Activated naive CD4-positive, alpha-beta T cell (primary cell): ENCODE results near the gene SULF2.
A peak's percentile ranks its signal among the peaks of the same experiment; 100 is the strongest.

Experiments
- DNase-seq, 4 experiments: peaks; one replicate each; lab custom pipeline; 2025; lab: John Stamatoyannopoulos, UW

The SULF2 gene

GRCh38 chr20:47736570-47737152 lies 48.6 kb downstream of the SULF2 start:
- no peak for DNase-seq

DNA sequence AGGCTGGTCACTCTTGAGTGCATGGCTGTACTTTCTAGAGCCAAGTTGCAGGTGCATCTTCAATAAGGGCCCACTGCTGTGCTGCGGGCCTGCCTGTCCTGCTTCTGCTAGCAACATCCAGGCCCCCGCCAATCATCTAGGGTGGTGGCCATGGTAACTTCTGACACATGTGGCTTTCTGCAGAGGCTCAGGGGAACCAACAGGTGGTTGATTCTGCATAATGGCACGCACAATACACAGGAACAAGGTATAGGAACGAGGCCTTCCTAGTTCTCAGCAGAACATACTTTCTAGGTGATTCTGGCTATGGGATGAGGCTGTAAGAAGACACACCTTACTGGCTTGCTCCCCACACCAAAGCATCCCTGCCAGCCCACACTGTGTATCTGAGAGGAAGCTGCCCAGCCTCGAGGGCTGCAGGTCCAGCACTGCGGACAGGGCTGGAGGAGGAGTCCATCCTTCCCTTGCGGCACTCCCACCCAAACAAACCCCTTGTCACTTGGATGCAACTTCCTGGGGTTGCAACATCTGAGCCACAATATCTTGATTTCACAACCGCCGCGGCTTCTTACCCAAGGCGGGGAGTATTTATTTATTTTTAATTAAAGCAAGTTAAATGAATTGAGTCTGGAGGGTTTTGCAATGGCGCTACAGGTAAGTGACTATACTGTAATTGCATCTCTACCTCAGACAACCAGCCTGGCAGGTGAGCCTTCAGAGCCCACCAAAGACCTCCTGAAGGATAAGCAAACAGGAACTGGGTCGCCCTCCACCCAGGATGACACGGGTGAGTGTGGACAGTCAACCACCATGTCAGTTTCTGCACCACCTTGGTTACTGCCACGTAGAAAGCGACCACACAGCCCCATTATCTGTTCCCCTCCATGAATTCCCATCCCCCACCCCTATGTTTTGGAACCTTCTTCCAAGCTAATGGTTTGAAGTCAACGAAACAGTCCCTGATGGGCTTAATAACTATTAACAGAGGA lies 49.6 kb downstream of the SULF2 start:
- DNase-seq, result no peak

GRCh38 chr20:47734870-47735269 lies 50.4 kb downstream of the SULF2 start:
- no peak for DNase-seq

DNA sequence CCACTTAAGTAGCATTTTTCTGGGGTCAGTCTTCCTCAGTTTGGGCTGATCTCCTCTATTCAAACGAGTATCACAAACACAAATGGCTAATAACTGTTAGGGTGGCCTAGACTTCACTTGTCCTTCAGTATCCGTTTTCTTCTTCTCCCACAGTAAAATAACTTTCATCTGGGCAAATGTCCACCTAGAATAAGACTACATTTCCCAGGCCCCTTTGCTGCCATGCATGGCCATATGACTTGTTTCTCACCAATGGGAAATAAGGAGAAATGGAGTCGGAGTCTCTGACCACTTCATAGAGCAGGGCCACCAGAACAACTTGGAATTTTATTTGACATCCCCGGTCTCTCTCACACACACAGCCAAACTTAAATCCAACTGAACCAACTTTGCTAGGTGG lies 51.4 kb downstream of the SULF2 start:
- no peak for DNase-seq

- DNase-seq, result no peak
Observed at GRCh38 chr20:47730744-47731143, 54.5 kb downstream of the SULF2 start.

GRCh38 chr20:47729472-47729871 lies 55.8 kb downstream of the SULF2 start:
- DNase-seq, result no peak

GRCh38 chr20:47727909-47728361 lies 57.3 kb downstream of the SULF2 start:
- peak in 1 of 4 experiments; percentile 32 for DNase-seq

DNA sequence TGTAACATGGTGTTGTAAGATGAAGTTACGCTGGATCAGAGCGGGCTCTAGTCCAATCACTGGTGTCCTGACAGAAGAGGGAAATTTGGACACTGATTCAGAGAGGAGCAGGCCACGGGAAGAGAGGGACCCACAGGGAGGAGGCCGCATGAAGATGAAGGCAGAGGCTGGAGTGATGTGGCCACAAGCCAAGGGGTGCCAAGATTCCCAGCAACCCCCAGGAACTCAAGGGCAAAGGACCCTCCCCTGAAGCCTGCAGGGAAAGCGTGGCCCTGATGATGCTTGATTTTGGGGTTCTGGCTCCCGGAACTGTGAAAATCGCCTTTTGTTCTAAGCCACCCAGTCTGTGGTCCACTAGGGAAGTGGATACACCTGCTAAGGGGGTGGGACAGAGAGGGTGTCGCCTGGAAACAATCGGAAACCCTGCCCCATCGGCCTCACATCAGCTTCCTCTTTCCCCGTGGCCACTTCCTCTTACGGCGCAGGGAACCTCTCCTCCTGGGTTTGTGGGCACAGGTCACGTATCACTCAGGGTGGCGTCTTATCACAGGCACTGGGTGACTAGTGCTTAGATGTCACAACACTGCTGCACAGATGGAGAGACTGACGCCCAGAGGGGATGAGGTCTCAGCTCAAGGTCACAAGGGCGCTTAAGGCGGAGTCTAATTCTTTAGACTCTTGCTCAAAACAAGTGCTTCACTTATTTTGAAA lies 58.0 kb downstream of the SULF2 start:
- peak in 3 of 4 experiments; percentile 15 to 50 (median 37) for DNase-seq

GRCh38 chr20:47726632-47727031 lies 58.6 kb downstream of the SULF2 start:
- DNase-seq, result no peak

- DNase-seq, result peak; percentile 25 to 67 (median 42)
Observed at GRCh38 chr20:47725248-47725973, 59.9 kb downstream of the SULF2 start.

- DNase-seq, result no peak
Observed at GRCh38 chr20:47724910-47725247, 60.4 kb downstream of the SULF2 start.

DNA sequence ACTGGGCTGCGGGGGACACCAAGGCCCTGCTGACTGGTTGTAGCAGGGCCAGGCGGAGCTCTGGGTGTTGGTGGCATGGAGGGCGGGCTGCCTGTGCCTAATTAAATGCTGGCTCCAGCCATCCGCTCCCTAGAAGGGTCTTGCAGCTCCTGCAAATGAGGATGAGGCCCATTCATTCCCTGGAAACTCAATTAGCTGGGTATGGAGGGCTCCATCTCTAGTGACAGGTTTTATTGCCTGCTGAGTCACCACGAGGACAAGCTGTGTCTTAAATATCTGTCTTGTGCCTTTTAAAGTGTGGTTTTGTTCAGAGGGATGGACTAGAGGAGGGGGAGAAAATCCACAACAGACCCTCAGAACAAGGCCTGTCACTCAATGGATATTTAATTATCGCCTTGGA lies 60.9 kb downstream of the SULF2 start:
- no peak for DNase-seq

DNA sequence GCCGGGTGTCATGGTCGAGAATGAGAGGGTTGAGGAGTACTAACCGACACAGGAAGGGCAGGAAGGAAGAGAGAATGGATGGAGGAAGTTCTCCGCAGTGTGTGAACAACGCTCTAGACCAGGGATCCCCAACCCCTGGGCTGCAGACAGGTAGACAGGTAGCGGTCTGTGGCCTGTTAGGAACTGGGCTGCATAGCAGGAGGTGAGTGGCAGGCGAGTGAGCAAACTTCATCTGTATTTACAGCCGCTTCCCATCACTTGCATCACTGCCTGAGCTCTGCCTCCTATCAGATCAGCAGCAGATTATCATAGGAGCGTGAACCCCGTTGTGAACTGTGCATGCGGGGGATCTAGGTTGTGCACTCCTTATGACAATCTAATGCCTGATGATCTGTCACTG lies 62.0 kb downstream of the SULF2 start:
- DNase-seq, result no peak

GRCh38 chr20:47720636-47721427 lies 64.4 kb downstream of the SULF2 start:
- DNase-seq, result no peak

GRCh38 chr20:47719625-47720024 lies 65.7 kb downstream of the SULF2 start:
- no peak for DNase-seq

DNA sequence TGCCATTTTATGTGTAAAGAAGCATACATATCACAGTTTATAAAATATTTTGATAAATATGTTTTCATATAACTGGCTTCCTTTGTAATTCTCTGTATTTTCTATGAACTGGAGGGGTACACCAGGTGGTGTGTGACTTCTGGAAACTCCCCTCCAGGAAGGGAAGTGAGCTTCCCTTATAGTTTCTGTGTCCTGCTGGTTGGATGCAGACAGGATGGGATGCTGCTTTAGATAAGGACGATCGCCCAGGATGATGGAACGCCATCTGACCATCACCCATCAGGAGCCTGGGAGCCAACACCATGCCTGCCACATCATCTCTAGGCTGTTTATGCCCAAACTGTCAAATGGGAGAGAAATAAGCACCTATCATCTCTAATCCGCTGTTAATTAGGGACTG lies 66.1 kb downstream of the SULF2 start:
- DNase-seq, result no peak

DNA sequence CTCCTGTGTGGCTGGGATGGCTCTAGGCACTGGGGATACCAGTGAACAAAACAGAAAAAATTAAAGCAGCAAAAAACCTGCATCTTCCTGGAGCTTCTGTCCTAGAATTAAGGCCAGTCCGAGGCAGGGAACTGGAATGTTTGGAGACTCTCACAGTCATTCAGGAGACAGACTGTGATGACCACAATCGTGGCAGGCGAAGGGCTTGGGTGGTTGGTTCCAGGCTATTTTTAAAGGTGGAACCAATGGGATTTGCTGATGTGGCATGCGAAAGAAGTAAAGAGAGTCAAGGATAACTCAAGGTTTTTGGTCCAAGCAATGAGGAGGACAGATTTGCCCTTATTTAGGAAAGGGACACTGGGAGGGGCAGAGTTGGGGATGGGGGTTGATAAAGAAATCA lies 66.9 kb downstream of the SULF2 start:
- DNase-seq, result no peak

DNA sequence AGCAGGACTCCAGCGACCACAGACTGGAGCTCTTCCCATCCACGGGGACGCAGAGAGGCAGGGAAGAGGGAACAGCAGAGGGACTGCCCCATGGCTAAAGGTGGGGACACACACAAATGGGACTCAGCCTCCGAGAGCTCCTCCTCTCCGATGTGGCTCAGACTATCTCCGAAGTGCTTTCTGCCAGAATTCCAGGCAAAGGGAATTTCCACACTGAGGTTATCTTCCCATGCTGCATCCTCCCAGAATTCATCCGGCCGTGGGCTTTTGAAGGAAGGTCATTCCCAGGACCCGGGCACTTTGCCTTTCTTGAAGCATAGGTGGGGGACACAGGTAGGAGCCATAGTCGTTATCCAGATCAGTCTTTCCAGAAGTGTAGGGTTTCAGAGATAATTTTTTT lies 67.9 kb downstream of the SULF2 start:
- DNase-seq, result no peak

- no peak for DNase-seq
Observed at GRCh38 chr20:47713878-47714450, 71.3 kb downstream of the SULF2 start.

GRCh38 chr20:47713163-47713562 lies 72.1 kb downstream of the SULF2 start:
- DNase-seq, result no peak
